Left colon (tissue), 2 donors: Measurements from ENCODE around the gene HIRIP3. TPM values are rescaled to one million over a fixed set of nuclear protein-coding genes. Genes with fewer than 3 reads are reported as not detected.

Source experiments
- ATAC-seq: fragments of 200-7000 bp; cut with Tn5 transposase; one replicate; pipeline ENCODE4 v1.9.1; 2020; ENCODE audit warnings: mild to moderate bottlenecking, moderate library complexity
- DNase-seq, 2 donors: peaks; one replicate each; pipeline ENCODE4 v3.0.0-alpha.2; 2020
- intact Hi-C, 2 donors: fragments of 100-400 bp; cut with DNase I in 1 of 2; cut with micrococcal nuclease in 1 of 2; formaldehyde crosslinking; loops; one replicate each; pipeline versions ENCODE4 v1.11.2 to v1.14.0; 2022; cut with DNase I, micrococcal nuclease
- total RNA-seq, 2 donors: library from RNA; stranded (reverse); fragmentation: NEBNext Ultra II Directional; extraction: Animal tissue kit (Norgen Biotek cat#: 25700); gene quantifications; one replicate each; pipeline ENCODE4 v1.2.1, GENCODE V29; 2021
- donor health status: DM: no; HTN: no; CAD: no.
- donor health status: DM: yes; HTN: yes; CAD: no.

Gene HIRIP3
- total RNA-seq, 2 donors from 2014 or later, result 7.6 to 11.9 TPM

DNA sequence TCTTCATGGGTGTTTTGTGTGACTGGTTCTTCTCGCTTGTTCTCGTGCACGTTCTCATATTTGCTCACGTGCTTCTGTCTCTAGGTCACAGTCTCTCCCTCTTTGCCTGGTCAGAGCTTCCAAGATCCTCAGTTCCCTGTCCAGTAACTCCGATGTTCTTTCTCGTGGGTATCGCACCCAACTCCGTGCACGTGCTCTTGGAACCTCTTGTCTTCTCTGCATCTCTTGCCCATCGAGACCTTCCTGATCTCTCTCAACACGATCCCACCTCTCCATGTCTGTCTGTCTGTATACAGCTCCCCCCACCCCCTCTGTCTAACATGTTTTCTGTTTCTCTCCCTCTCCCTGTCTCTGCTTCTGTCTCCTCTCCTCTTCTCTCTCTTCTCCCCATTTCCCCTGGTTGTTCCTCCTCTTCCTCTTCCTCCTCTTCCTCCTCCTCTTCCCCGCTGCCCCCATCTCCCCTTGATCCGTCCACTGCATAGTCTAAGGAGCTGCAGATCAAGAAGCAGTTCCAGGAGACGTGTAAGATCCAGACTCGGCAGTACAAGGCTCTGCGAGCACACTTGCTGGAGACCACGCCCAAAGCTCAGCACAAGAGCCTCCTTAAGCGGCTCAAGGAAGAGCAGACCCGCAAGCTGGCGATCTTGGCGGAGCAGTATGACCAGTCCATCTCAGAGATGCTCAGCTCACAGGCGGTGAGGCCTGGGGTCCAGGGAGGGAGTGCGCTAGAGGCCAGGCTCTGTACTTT is 6.1 kb downstream of the HIRIP3 start:
- ATAC-seq (peak; percentile 76), DNase-seq (peak in 1 of 2 donors; percentile 40)

DNA sequence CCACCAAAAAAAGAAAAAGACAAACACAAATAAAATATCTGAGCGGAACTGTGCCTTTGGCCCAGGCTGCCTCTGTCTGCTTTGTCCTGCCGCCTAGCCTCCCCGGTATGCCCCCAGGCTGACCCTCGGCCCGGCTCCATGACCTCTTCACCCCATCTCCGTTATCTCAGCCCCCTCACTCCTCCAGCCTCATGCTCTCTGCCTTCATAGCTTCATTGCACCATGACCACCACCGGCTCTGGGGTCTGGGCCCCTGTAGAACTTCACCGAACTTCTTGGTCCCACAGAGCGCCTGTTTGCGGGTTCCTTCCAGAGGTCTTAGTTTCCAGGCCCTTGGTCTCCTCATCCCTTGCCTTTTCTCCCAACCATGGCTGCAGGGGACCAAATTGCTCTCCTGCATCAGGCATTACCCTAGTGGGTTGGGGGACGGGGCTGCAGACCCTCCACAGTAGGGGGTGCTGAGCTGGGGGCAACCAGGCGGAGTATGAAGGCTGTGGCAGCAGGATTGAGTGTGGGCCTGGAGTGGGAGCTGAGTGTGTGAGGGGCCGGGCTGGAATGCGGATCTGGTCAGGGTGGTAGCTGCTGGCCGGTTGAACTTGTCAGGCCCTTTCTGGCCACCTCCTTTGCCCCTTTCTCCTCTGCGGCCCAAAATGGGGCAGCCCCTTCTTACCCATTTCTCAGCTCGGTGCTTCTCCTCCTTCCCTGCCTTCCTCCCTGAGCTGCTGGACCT is 6.9 kb downstream of the HIRIP3 start:
- intact Hi-C loops, result no loop called here
- no peak for ATAC-seq
- no peak for DNase-seq

More for the DNA sequence above, 6.1 kb downstream of the HIRIP3 start:
- intact Hi-C loops, result no loop called here

- intact Hi-C loops, result no loop called here
- ATAC-seq (no peak), DNase-seq (no peak)
Measured at GRCh38 chr16:29987371-29988085, 7.9 kb downstream of the HIRIP3 start.

DNA sequence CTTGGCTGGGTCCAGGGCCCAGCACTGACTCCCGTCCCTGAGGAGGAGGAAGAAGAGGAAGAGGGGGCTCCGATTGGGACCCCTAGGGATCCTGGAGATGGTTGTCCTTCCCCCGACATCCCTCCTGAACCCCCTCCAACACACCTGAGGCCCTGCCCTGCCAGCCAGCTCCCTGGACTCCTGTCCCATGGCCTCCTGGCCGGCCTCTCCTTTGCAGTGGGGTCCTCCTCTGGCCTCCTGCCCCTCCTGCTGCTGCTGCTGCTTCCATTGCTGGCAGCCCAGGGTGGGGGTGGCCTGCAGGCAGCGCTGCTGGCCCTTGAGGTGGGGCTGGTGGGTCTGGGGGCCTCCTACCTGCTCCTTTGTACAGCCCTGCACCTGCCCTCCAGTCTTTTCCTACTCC is 8.5 kb downstream of the HIRIP3 start:
- ATAC-seq (no peak), DNase-seq (no peak)
- intact Hi-C loops, result no loop called here

DNA sequence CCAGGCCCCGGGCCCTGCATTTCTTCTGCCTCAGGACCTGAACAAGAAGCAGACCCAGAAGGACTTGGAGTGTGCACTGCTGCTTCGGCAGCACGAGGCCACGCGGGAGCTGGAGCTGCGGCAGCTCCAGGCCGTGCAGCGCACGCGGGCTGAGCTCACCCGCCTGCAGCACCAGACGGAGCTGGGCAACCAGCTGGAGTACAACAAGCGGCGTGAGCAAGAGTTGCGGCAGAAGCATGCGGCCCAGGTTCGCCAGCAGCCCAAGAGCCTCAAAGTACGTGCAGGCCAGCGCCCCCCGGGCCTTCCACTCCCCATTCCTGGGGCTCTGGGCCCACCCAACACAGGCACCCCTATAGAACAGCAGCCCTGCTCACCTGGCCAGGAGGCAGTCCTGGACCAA is 9.2 kb downstream of the HIRIP3 start:
- no peak for DNase-seq
- intact Hi-C loops, result no loop called here
- no peak for ATAC-seq

GRCh38 chr16:29985271-29985811 is 10.1 kb downstream of the HIRIP3 start:
- intact Hi-C loops, result no loop called here

DNA sequence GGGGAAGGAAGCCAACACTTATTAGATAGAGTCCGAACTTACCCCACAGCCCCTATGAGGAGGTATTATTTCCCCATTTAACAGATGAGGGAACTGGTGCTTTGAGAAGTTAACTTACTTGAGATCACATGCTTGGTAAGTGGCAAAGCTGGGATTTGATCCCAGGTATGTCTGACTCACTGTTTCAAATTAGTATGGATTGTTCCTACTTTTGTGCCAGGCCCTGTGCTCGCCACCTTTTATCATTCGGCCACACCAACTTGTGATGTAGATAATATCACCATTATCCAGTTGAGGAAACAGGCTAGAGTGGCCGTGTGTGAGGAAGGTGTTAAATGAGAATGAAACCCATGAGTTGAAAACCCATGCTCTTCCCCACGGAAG is 10.7 kb downstream of the HIRIP3 start:
- DNase-seq (no peak), ATAC-seq (no peak)
- intact Hi-C loops, result no loop called here

More at GRCh38 chr16:29985271-29985811, 10.1 kb downstream of the HIRIP3 start:
- ATAC-seq, result no peak
- no peak for DNase-seq

GRCh38 chr16:29984137-29984763 is 11.2 kb downstream of the HIRIP3 start:
- ATAC-seq, result no peak
- DNase-seq, result no peak
- intact Hi-C loops, result no loop called here

GRCh38 chr16:29983420-29984136 is 11.8 kb downstream of the HIRIP3 start:
- ATAC-seq (no peak), DNase-seq (no peak)
- intact Hi-C loops, result no loop called here

DNA sequence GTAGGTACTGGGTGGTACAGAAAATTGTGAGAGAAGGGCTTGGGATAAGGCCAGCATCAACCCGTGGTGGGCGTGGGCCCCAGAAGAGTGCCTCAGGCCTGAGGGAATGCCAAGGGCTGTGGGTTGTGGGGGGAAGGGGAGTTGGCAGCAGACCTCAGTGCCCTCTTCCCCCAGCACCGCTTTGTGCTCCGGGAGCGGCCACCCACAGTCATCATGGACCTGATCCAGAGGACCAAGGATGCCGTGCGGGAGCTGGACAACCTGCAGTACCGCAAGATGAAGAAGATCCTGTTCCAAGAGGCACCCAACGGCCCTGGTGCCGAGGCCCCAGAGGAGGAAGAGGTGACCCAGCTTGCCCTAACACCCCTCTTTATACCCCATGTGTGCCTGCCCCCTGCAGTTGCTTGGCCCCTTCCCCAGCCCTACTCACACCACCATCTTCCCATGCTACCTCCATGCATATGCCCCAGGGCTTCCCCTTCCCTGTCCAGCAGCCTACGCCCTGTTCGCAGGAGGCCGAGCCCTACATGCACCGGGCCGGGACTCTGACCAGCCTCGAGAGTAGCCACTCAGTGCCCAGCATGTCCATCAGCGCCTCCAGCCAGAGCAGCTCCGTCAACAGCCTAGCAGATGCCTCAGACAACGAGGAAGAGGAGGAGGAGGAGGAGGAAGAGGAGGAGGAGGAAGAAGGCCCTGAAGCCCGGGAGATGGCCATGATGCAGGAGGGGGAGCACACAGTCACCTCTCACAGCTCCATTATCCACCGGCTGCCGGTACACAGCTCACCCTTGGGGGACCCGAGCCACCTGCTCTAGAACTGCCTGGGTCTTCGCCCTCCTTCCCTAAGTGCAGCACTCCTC is 12.6 kb downstream of the HIRIP3 start:
- ATAC-seq (no peak), DNase-seq (no peak)
- intact Hi-C loops, result no loop called here

- DNase-seq (no peak), ATAC-seq (no peak)
- intact Hi-C loops, result loop anchor here in 1 of 2 donors (10.0 kb wide), 1 partner anchor 54 kb away; the partner anchor contains the start of gene KCTD13
Measured at GRCh38 chr16:29978564-29979270, 16.7 kb downstream of the HIRIP3 start.

DNA sequence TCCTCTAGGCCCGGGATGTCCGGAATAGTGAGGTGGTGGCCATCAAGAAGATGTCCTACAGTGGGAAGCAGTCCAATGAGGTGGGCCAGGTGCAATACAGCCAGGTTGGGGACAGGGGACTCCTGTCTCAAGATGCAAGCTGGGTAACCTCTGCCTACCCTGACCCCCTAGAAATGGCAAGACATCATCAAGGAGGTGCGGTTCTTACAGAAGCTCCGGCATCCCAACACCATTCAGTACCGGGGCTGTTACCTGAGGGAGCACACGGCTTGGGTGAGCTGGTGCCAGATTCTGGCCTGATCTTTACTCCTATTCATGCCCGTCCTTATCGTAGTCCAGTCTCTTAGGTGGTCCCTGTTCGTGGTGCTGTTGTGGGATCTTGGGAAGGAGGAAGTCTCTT is 17.3 kb downstream of the HIRIP3 start:
- intact Hi-C loops, result loop anchor here in 1 of 2 donors (10.0 kb wide), 1 partner anchor 53 kb away; the partner anchor contains the start of gene KCTD13
- DNase-seq, result no peak
- no peak for ATAC-seq

- ATAC-seq (no peak), DNase-seq (no peak)
- intact Hi-C loops, result loop anchor here in 1 of 2 donors (10.0 kb wide), 1 partner anchor 52 kb away; the partner anchor contains the start of gene KCTD13
Measured at GRCh38 chr16:29977063-29977825, 18.2 kb downstream of the HIRIP3 start.

DNA sequence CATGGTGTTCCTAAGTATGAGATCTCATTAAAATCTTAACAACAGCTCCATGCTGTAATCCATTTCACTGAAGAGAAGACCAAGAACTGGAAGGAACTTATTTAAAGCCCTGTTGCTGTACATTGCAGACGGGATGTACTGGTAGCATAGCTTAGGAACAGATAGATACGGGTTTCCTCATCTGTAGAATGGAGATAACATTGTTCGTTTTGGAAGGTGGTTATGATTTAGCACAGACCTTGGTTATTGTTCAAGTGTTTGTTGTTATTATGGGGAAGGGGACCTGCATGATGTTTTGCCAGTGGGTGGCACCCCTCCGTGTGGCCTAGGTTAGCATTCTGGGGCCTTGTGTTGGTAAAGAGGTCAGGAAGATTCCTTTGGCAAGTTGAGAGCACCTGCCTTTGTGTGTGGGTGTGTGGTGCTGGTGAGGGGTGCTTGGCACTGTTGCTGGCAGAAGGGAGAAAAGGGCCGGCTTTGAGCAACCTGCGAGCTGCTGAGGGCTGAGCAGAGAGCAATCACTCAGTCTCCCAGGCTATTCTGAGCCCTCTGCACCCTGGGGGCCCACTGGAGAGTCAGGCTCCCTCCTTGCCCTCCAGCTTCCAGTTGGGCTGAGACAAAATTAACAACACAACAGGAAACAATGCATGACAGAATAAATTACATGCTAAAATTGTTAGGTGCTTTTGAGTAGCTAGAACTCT is 19.5 kb downstream of the HIRIP3 start:
- ATAC-seq, result no peak
- intact Hi-C loops, result loop anchor here in 1 of 2 donors (10.0 kb wide), 1 partner anchor 51 kb away; the partner anchor contains the start of gene KCTD13
- no peak for DNase-seq

GRCh38 chr16:29975134-29975538 is 20.3 kb downstream of the HIRIP3 start:
- intact Hi-C loops, result loop anchor here in 1 of 2 donors (10.0 kb wide), 1 partner anchor 50 kb away; the partner anchor contains the start of gene KCTD13
- ATAC-seq (no peak), DNase-seq (no peak)
